ENCODE results near the gene PRKCA.

GRCh38 chr17:66445229-66445628 is 142.8 kb downstream of the PRKCA start:
- TF ChIP-seq POLR2AphosphoS5 (IDR thresholded peaks at IDR 0.05; ENCODE audit: low read depth) = no peak
- no peak for TF ChIP-seq CTCF (conservative IDR thresholded peaks at IDR 0.05; ENCODE audit: low read depth in 2 of 2)
- no peak for TF ChIP-seq EZH2phosphoT487 (IDR thresholded peaks at IDR 0.05; ENCODE audit: unreplicated experiment)
- no peak for TF ChIP-seq EZH2 (IDR thresholded peaks at IDR 0.05; ENCODE audit: low read depth, unreplicated experiment)
- TF ChIP-seq REST (IDR thresholded peaks at IDR 0.05; ENCODE audit: unreplicated experiment) = no peak
- TF ChIP-seq STAT1 (IDR thresholded peaks at IDR 0.05; ENCODE audit: unreplicated experiment) = no peak
